NCI-H345 treated with DMSO at 0.1 percent for 48 hours (cell line): ENCODE results near the gene BMP2K.
A peak's percentile ranks its signal among the peaks of the same experiment; 100 is the strongest.
"Not testable (repeated sequence)": the region's sequence is repeated elsewhere in the genome, so short reads cannot be mapped to it uniquely, and the experiment has no call there.

ENCODE experiments used
- DNase-seq: peaks from one replicate; lab custom pipeline; 2025; ENCODE audit not compliant: unreplicated experiment; lab: John Stamatoyannopoulos, UW

The BMP2K gene

DNA sequence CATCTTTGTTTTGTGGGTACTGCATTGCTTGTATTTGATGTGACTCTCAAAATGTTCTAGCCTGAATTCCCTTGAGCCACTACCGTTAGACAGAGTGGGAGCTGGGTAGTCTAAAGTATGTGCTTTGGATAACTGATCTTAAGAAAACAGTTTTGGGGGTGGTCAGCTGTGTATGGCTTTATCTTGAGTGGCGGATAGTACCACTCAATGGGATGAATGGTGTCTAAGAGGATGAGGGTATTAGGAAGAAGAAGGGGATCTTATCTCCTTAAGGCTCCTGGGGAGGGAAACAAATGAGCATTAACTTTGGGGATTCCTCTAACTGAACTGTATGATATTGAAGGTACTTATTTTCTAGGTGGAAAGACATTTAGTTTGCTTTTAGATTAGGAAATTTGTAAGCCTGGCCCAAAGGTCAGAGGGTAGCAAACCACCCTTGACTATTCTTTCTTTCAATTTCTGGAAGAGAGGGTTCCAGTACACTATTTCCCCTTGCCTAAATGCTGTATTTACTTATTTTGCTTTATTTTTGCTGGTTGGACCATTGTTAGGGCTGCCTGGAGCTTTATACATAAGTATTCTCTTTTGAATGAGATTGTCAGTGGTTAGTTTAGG lies 11.3 kb downstream of the BMP2K start:
- no peak for DNase-seq

DNA sequence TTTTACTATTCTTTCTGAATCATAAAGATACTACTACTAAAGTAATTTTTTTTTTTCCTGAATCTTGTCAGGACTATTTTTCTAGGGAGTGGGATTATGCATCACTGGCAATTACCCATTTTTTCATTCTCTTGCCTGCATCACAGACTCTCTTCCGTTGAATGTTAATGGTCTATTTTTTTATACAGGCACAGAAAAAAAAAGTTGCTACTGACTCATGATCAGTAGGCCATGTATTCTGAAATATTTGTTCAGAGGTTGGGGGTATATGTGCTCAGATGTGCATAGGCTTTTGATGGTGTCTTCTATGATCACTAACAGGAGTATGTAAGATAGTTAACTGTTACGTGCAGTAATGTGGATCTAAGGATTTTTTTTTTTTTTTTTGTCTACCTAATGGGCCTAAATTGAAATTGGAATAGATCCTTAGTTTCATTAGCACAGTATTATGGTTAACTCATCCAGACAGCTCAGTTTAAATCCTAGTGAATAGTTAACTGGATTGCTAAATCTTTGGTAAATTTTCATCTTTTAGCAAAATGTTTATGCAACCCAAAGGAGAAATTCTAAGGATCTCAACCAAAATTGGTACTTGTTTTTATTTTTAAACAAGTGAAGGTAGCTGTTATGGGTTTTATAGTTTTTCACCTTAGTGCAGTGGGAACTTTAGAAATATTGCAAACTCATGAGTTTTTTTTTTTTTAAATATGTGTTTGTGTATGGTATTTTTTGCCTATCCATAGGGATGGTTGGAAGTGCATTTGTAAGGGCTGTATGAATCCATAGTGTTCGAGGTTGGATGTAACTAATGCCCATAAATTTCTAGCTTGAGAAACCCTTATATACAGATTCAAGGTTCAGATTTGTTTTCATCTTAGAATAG lies 12.1 kb downstream of the BMP2K start:
- DNase-seq = no peak

- not testable (repeated sequence) for DNase-seq
Measured at GRCh38 chr4:78795594-78796416, 19.7 kb downstream of the BMP2K start.

GRCh38 chr4:78796526-78796925 lies 20.4 kb downstream of the BMP2K start:
- no peak for DNase-seq

DNA sequence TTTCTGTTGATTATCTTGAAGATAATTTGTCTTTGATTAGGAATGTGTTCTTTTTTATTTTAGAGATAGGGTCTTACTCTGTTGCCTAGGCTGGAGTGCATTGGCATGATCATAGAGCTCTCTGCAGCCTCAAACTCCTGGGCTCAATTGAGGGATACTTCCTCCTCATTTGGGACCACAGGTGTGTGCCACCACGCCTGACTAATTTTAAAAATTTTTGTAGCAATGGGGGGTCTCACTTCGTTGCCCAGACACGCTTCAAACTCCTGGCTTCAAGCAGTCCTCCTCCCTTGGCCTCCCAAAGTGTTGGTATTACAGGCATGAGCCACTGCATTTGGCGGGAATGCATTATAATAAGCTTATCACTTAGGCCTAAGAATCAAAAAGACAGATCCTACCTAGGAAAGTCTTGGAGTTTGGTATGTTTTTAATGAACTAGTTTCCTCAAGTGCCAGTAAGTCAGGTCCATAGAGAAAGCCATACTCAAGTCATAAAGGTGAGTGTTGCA lies 21.7 kb downstream of the BMP2K start:
- no peak for DNase-seq

GRCh38 chr4:78799551-78800495 lies 23.7 kb downstream of the BMP2K start:
- DNase-seq = peak; percentile 28

GRCh38 chr4:78800965-78801364 lies 24.8 kb downstream of the BMP2K start:
- DNase-seq = no peak

- no peak for DNase-seq
Measured at GRCh38 chr4:78803983-78804382, 27.8 kb downstream of the BMP2K start.

GRCh38 chr4:78806943-78807460 lies 30.9 kb downstream of the BMP2K start:
- DNase-seq = no peak

DNA sequence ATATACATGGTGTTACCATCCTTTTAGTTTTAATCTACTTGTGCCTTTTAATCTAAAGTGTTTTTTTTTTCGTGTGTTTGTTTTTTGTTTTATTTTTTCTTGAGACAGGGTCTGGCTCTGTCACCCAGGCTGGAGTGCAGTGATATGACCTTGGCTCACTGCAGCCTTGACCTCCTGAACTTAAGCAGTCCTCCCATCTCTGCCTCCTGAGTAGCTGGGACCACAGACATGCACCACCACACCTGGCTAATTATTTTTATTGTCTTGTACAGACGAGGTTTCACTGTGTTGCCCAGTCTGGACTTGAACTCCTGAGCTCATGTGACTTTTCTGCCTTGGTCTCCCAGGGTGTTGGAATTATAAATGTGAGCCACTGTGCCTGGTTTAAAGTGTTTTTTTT lies 33.1 kb downstream of the BMP2K start:
- no peak for DNase-seq

- no peak for DNase-seq
Measured at GRCh38 chr4:78809928-78810835, 34.0 kb downstream of the BMP2K start.

DNA sequence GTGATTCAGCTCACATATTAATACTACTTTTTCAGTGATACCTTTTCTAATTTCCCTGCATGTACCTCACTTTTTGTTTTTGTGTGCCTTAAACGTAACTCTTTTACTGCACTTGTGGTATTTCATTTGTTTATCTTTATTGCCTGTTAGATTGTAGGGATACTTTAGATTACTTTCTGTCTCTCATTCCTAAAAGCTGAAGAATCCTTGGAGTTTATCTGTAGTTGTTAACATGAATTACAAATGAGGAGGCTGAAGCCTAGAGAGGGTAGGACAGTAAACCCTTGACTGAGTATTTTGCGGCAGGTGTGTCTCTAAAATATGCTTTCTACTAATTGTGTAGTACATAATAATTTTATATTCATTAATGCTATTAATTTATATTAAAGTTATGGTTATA lies 34.9 kb downstream of the BMP2K start:
- no peak for DNase-seq

GRCh38 chr4:78818530-78819079 lies 42.5 kb downstream of the BMP2K start:
- DNase-seq = no peak

DNA sequence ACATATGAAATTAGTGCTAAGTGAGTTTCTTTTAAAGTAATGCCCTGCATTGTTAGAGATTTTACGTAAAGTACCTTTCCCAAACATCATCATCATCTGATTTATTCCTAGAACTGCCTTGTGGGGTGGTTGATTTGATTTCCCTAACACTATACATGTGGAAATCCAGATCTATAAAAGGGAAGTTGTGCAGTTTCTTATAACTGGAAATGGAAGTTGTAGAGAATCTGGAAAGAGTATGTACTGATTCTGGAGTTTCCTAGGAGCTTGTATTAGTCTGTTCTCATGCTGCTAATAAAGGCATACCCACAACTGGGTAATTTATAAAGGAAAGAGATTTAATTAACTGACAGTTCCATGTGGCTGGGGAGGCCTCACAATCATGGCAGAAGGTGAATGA lies 47.9 kb downstream of the BMP2K start:
- no peak for DNase-seq

DNA sequence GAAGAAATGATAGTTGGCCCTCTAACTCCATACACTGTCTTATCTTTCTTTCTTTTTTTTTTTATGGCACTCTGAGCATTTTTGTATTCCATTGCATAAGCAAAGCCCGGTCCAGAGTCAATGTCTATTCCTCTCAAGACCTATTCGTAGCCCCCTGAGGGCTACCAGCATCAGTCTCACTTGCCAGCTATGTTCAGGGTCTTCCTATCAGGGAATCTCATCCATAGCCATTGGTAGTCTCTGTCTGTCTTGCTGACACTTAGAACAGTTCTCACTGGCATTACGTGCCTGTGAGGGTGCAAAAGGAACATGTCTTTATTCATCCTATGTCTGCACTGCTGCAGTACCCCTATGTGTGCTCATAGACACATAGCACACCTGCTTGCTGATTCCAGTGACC lies 51.0 kb downstream of the BMP2K start:
- DNase-seq = no peak

GRCh38 chr4:78829296-78829695 lies 53.1 kb downstream of the BMP2K start:
- no peak for DNase-seq

DNA sequence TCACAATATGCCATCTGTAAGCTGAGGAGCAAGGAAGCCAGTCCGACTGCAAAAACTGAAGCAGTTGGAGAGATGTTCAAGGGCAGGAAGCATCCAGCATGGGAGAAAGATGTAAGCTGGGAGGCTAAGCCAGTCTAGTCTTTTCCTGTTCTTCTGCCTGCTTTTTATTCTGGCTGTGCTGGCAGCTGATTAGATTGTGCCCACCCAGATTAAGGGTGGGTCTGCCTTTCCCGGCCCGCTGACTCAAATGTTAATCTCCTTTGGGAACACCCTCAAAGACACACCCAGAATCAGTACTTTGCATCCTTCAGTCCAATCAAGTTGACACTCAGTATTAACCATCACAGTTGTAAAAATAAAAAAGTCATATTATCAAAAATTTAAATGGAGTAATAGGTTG lies 63.5 kb downstream of the BMP2K start:
- not testable (repeated sequence) for DNase-seq

DNA sequence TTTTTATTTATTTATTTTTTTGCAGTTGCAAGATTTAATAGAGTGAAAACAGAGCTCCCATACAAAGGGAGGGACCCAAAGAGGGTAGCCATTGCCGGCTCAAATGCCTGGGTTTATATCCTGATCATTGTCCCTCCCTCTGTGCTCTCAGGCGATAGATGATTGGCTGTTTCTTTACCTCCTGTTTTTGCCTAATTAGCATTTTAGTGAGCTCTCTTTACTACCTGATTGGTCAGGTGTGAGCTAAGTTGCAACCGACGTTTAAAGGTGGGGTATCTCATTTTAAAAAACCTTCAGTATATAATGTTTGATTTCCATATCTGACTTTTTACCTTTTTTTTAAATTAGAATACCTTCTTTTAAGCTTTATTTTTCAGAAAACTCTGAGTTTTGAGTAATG lies 64.1 kb downstream of the BMP2K start:
- not testable (repeated sequence) for DNase-seq

DNA sequence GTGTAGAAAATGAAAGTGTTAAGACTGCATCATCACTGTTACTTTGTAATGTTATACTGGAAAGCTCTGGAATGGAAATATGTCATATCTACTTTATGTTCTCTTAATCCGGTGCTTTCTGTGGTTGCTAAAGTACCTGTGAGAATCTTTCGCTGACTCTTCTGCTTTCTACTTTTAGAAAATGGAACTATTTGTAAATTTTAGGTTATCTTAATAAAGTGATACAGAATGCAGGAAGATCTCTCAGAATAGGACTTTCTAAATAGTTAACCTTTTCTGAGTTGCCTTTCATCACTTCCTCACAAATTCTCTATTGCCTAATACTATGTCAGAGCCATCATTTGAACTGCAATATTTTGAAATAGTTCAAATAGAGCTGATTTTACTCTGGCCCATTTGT lies 69.3 kb downstream of the BMP2K start:
- DNase-seq = no peak
